Mucosa of rectum (tissue), 2 donors: ENCODE measurements around the gene MAD2L1BP.

Experiments
- H3K27ac ChIP-seq, 2 donors: one replicate each; pipeline ENCODE4 v1.7.0; 2013; ENCODE audit warnings: inconsistent platforms in 2 of 2, low read depth in 2 of 2, low read length in 2 of 2
- H3K27me3 ChIP-seq, 2 donors: one replicate each; pipeline ENCODE4 v1.7.0; 2013; ENCODE audit warnings: low read length in 2 of 2; ENCODE audit not compliant: control insufficient read depth in 2 of 2, insufficient read depth in 2 of 2
- H3K36me3 ChIP-seq, 2 donors: one replicate each; pipeline ENCODE4 v1.7.0; 2013; ENCODE audit warnings: low read length in 2 of 2; ENCODE audit not compliant: control insufficient read depth in 2 of 2, insufficient read depth in 2 of 2
- H3K4me1 ChIP-seq, 2 donors: one replicate each; pipeline ENCODE4 v1.7.0; 2013; ENCODE audit warnings: low read length in 2 of 2, mild to moderate bottlenecking in 1 of 2; ENCODE audit not compliant: control insufficient read depth in 2 of 2, insufficient read depth in 2 of 2
- H3K4me3 ChIP-seq, 2 donors: one replicate each; pipeline ENCODE4 v1.7.0; 2013; ENCODE audit warnings: low read length in 2 of 2
- H3K9ac ChIP-seq, 2 donors: one replicate each; pipeline ENCODE4 v1.7.0; 2013; ENCODE audit warnings: low read length in 2 of 2, low read depth in 1 of 2, mild to moderate bottlenecking in 1 of 2
- H3K9me3 ChIP-seq, 2 donors: one replicate each; pipeline ENCODE4 v1.7.0; 2013; ENCODE audit warnings: low read length in 2 of 2; ENCODE audit not compliant: control insufficient read depth in 2 of 2
- donor health status: healthy.
- donor health status: Normal muscosa, but diverticular disease.

The MAD2L1BP gene

GRCh38 chr6:43666196-43666920 is 30.7 kb downstream of the MAD2L1BP start:
- Histone ChIP-seq H3K36me3 (peaks cover 8% of the 10 kb centered on the region in 2 donors), H3K4me3 (no peak overlapping the region), H3K27me3 (no peaks in the 10 kb centered on the region), H3K9ac (no peak overlapping the region), H3K27ac (no peak overlapping the region), H3K4me1 (peaks cover 32% of the 10 kb centered on the region in 2 donors), H3K9me3 (no peaks in the 10 kb centered on the region)

DNA sequence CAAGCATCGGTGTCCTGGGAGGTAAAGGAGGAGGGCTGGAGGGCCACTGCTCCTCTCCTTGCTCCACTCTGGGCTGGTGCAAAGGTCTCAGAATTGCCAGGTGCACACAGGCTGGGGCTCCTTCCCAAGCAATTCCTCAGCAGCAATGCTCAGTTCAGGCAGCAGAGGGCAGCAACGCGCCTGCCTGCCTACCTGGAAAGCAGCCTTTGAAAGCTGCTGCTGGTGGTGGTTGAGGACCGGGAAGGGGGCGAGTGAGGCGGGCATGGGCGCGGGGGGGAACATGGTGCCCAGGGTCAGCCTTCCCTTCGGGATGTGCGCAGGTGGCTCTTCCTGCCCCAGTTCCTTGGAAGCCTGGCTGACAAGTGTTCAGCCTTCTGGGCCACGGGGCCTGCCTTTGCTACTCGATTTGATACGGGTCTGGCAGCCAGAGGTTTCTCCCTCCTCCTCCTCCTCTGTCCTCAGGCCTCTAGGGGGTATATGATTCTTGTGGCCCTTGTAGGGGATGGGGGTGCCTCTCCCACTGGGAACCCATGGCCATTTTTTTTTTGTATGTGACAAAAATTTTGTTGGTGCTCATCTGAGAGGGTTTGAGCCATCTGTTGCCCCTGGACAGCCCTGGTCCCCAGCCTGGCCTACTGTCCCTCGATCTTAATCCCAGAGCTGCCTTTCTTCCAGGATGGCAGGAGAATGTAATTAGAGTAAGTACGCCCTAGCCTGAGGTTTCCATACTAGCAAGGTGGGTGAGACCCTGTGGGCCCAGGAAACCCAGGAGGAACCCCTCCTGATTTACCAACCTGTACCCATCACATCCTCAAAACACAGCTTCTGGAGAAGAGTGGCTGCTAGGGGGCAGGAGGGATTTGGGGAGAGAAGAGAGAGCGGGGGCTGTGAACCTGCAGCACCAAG is 31.9 kb downstream of the MAD2L1BP start:
- Histone ChIP-seq H3K4me3 (peak overlapping the region in 1 of 2 donors; percentile 37), H3K4me1 (peaks cover 42 to 44% of the 10 kb centered on the region in 2 donors), H3K9ac (peak overlapping the region; percentile 14 to 41), H3K27me3 (no peaks in the 10 kb centered on the region), H3K36me3 (peaks cover 13 to 15% of the 10 kb centered on the region in 2 donors), H3K27ac (no peak overlapping the region), H3K9me3 (no peaks in the 10 kb centered on the region)

DNA sequence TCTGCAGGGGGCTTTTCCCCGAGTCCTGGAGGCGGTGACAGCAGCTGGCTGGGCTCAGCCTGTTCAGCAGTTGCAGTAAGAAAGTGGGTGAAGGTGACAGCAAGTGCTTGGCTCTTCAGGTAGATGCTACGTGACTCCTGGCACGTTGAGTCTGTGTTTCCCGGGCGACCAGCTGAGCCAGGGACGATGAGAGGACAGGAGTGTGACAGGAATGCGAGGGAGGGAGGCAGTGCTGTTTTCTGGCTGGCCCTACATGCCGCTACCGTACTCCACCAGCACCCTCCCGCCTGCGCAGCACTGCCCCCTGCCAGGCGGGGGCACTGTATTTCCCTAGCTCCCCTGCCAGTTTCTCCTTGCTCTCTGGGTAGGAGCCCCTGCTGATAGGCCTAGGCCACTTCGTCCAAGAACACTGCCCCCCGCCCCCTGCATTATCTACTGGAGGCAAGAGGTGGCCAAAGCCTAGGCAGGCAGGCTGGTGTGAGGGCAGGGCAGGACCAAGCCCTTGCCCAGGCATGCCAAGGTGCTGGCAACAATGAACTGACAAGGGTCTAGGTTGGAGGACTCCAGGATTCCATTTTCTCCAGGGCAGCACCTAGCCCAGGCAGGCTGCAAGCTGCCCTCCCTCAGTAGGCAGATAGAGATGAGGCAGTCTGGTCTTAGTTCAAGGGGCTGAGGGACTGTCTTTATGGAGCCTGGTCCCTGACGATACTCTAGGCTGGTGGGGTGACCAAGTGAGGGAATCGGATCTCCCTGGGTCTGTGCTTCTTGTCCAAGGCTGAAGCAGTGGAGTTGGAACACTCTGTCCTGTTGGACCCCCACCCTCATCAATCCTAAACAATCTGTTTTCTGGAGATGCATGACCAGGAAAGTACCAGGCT is 32.8 kb downstream of the MAD2L1BP start:
- H3K27ac ChIP-seq, result peak overlapping the region; percentile 35 to 38
- H3K27me3 ChIP-seq, result no peaks in the 10 kb centered on the region
- H3K9me3 ChIP-seq, result no peaks in the 10 kb centered on the region
- H3K9ac ChIP-seq, result peak overlapping the region in 1 of 2 donors; percentile 14
- no peak overlapping the region for H3K4me3 ChIP-seq
- H3K4me1 ChIP-seq, result peaks cover 42 to 52% of the 10 kb centered on the region in 2 donors
- peaks cover 13 to 18% of the 10 kb centered on the region in 2 donors for H3K36me3 ChIP-seq

- H3K36me3 ChIP-seq, result peaks cover 22 to 27% of the 10 kb centered on the region in 2 donors
- H3K27me3 ChIP-seq, result no peaks in the 10 kb centered on the region
- no peaks in the 10 kb centered on the region for H3K9me3 ChIP-seq
- H3K9ac ChIP-seq, result peak overlapping the region in 1 of 2 donors; percentile 6
- H3K4me1 ChIP-seq, result peaks cover 42 to 54% of the 10 kb centered on the region in 2 donors
- H3K27ac ChIP-seq, result peak overlapping the region; percentile 43 to 48
- H3K4me3 ChIP-seq, result no peak overlapping the region
Measured at GRCh38 chr6:43669050-43669921, 33.6 kb downstream of the MAD2L1BP start.

GRCh38 chr6:43669922-43670622 is 34.4 kb downstream of the MAD2L1BP start:
- Histone ChIP-seq H3K4me1 (peaks cover 42 to 54% of the 10 kb centered on the region in 2 donors), H3K9me3 (no peaks in the 10 kb centered on the region), H3K27me3 (no peaks in the 10 kb centered on the region), H3K27ac (peak overlapping the region; percentile 43 to 48), H3K4me3 (no peak overlapping the region), H3K36me3 (peaks cover 30 to 34% of the 10 kb centered on the region in 2 donors), H3K9ac (peak overlapping the region in 1 of 2 donors; percentile 6)

- H3K27ac ChIP-seq, result peak overlapping the region in 1 of 2 donors; percentile 43
- peaks cover 35 to 40% of the 10 kb centered on the region in 2 donors for H3K36me3 ChIP-seq
- no peak overlapping the region for H3K4me3 ChIP-seq
- no peaks in the 10 kb centered on the region for H3K9me3 ChIP-seq
- H3K9ac ChIP-seq, result no peak overlapping the region
- peaks cover 42 to 54% of the 10 kb centered on the region in 2 donors for H3K4me1 ChIP-seq
- H3K27me3 ChIP-seq, result no peaks in the 10 kb centered on the region
Measured at GRCh38 chr6:43670623-43670986, 35.0 kb downstream of the MAD2L1BP start.

GRCh38 chr6:43671011-43671800 is 35.6 kb downstream of the MAD2L1BP start:
- Histone ChIP-seq H3K4me1 (peaks cover 42 to 54% of the 10 kb centered on the region in 2 donors), H3K27ac (peak overlapping the region; percentile 65 to 88), H3K9me3 (no peaks in the 10 kb centered on the region), H3K4me3 (no peak overlapping the region), H3K9ac (peak overlapping the region in 1 of 2 donors; percentile 41), H3K27me3 (no peaks in the 10 kb centered on the region), H3K36me3 (peaks cover 41 to 44% of the 10 kb centered on the region in 2 donors)
